Body of pancreas (tissue), 4 donors: ENCODE results near the gene SELENOO. TPM values are rescaled to one million over a fixed set of nuclear protein-coding genes. Genes with fewer than 3 reads are reported as not detected.

Experiments
- ATAC-seq: fragments of 150-250 bp; one replicate; pipeline ENCODE4 v1.9.1; 2016
- DNase-seq, 4 donors: peaks; one replicate each; pipeline ENCODE4 v3.0.0-alpha.2; 2019
- H3K27ac ChIP-seq, 4 donors: fragments of 200-600 bp; sonication (generic); 1 replicate in 3 of 4; 2 replicates in 1 of 4; pipeline versions ENCODE4 v1.5.1 to v1.6.1; 2016 to 2019; ENCODE audit warnings: mild to moderate bottlenecking in 1 of 4, mixed read lengths in 1 of 4, moderate library complexity in 1 of 4
- H3K27me3 ChIP-seq, 2 donors: fragments of 200-600 bp; sonication (generic); one replicate each; pipeline ENCODE4 v1.6.0; 2016; ENCODE audit warnings: mild to moderate bottlenecking in 1 of 2
- H3K36me3 ChIP-seq, 2 donors: fragments of 200-600 bp; sonication (generic); replicated peaks in 1 of 2; 2 replicates each; pipeline ENCODE4 v1.5.1; 2016; ENCODE audit warnings: low read depth in 2 of 2; ENCODE audit not compliant: insufficient read depth in 1 of 2
- H3K4me1 ChIP-seq: fragments of 200-600 bp; sonication (generic); one replicate; pipeline ENCODE4 v1.6.0; 2016
- H3K4me3 ChIP-seq, 2 donors: fragments of 200-600 bp; sonication (generic); 1 replicate in 1 of 2; 2 replicates in 1 of 2; pipeline ENCODE4 v1.5.1; 2016 to 2019
- H3K9me3 ChIP-seq, 3 donors: fragments of 200-600 bp; sonication (generic); 1 replicate in 2 of 3; 2 replicates in 1 of 3; pipeline ENCODE4 v1.5.1; 2016
- CTCF ChIP-seq, 7 experiments: fragments of 450-650 bp in 4 of 7; fragments of 200-600 bp in 3 of 7; sonication (generic) in 3 of 7; IDR thresholded peaks; one replicate each; pipeline ENCODE4 v1.5.1; 2016 to 2019; ENCODE audit warnings: antibody characterized with exemption in 7 of 7
- POLR2A ChIP-seq, 3 donors: fragments of 450-650 bp; IDR thresholded peaks; one replicate each; pipeline ENCODE4 v1.6.1; 2016; ENCODE audit warnings: antibody characterized with exemption in 3 of 3, mild to moderate bottlenecking in 2 of 3
- WGBS, 2 donors: methylation state at CpG; one replicate each; pipeline ENCODE4 v1.1.5; 2017; 5-methylcytosine and 5-hydroxymethylcytosine counted together
- intact Hi-C: fragments of 100-400 bp; cut with DNase I; formaldehyde crosslinking; loops from one replicate; pipeline ENCODE4 v1.15.1; 2023
- total RNA-seq, 2 donors: library from RNA; depleted of rRNA; stranded (reverse); fragments of >200 nt; gene quantifications; one replicate each; pipeline ENCODE4 v1.1.0, GENCODE V29; 2016

Gene SELENOO
- total RNA-seq, 2 donors from 2014 or later: 23.6 to 57.4 TPM

- intact Hi-C loops: loop anchor here (10.0 kb wide), 1 partner anchor 256 kb away; the partner anchor contains the start of genes LMF2 and NCAPH2
- H3K27me3 ChIP-seq: no peaks in the 10 kb centered on the region
- no peak overlapping the region for H3K27ac ChIP-seq
- no peak for ATAC-seq
- no peak for DNase-seq
- H3K4me1 ChIP-seq: peaks cover 40% of the 10 kb centered on the region
- 50 to 86% methylated on average over 2 to 24 of the region's 29 CpGs for WGBS, 2 donors
- H3K9me3 ChIP-seq: no peaks in the 10 kb centered on the region
- TF ChIP-seq POLR2A (IDR thresholded peaks at IDR 0.05) (no peak), CTCF (IDR thresholded peaks at IDR 0.05) (no peak)
- no peak overlapping the region for H3K4me3 ChIP-seq
- H3K36me3 ChIP-seq: no peaks in the 10 kb centered on the region
Observed at GRCh38 chr22:50248196-50249081, 47.6 kb downstream of the SELENOO start.

- Histone ChIP-seq H3K9me3 (no peaks in the 10 kb centered on the region), H3K36me3 (no peaks in the 10 kb centered on the region), H3K27ac (no peak overlapping the region), H3K4me1 (peaks cover 40% of the 10 kb centered on the region), H3K27me3 (no peaks in the 10 kb centered on the region), H3K4me3 (no peak overlapping the region)
- intact Hi-C loops: loop anchor here (10.0 kb wide), 1 partner anchor 255 kb away; the partner anchor contains the start of genes LMF2 and NCAPH2
- DNase-seq (no peak), ATAC-seq (no peak)
- no peak for TF ChIP-seq CTCF (IDR thresholded peaks at IDR 0.05)
- TF ChIP-seq POLR2A (IDR thresholded peaks at IDR 0.05): no peak
- WGBS, 2 donors: 80 to 96% methylated on average over 5 to 27 of the region's 32 CpGs
Observed at GRCh38 chr22:50249341-50250248, 48.8 kb downstream of the SELENOO start.

GRCh38 chr22:50250249-50250554 lies 49.4 kb downstream of the SELENOO start:
- peaks cover 40% of the 10 kb centered on the region for H3K4me1 ChIP-seq
- no peaks in the 10 kb centered on the region for H3K27me3 ChIP-seq
- no peak overlapping the region for H3K27ac ChIP-seq
- ATAC-seq (no peak), DNase-seq (no peak)
- peak overlapping the region in 1 of 2 donors; percentile 44 for H3K4me3 ChIP-seq
- intact Hi-C loops: no loop called here
- no peaks in the 10 kb centered on the region for H3K36me3 ChIP-seq
- WGBS, 2 donors: 57 to 85% methylated on average over 5 to 11 of the region's 11 CpGs
- H3K9me3 ChIP-seq: no peaks in the 10 kb centered on the region
- TF ChIP-seq POLR2A (IDR thresholded peaks at IDR 0.05) (no peak), CTCF (IDR thresholded peaks at IDR 0.05) (no peak)

GRCh38 chr22:50250555-50251476 lies 50.0 kb downstream of the SELENOO start, which contains the start of gene HDAC10:
Gene HDAC10 (minus strand): TSS chr22:50251265. CDS start chr22:50251032, 233 bp downstream.
- WGBS, 2 donors: 1 to 4% methylated on average over 24 to 57 of the region's 81 CpGs
- H3K36me3 ChIP-seq: no peaks in the 10 kb centered on the region
- DNase-seq (peak; percentile 80 to 86 (median 84)), ATAC-seq (peak; percentile 84)
- intact Hi-C loops: no loop called here
- H3K27me3 ChIP-seq: no peaks in the 10 kb centered on the region
- H3K27ac ChIP-seq: peak within 1 kb of the TSS; percentile 15 to 72 (median 62)
- peaks cover 35% of the 10 kb centered on the region for H3K4me1 ChIP-seq
- TF ChIP-seq POLR2A (IDR thresholded peaks at IDR 0.05): peak; percentile 27 to 67 (median 67)
- TF ChIP-seq CTCF (IDR thresholded peaks at IDR 0.05): no peak
- no peaks in the 10 kb centered on the region for H3K9me3 ChIP-seq
- peak within 1 kb of the TSS; percentile 44 to 80 for H3K4me3 ChIP-seq
